A673 (cell line): ENCODE measurements around the gene RAB28.

Experiments
- EZH2 ChIP-seq: fragments of 200-600 bp; sonication (generic); IDR thresholded peaks from 2 replicates; pipeline ENCODE4 v1.6.1; 2017; ENCODE audit warnings: borderline replicate concordance, low read depth, mild to moderate bottlenecking, mixed read lengths, antibody characterized with exemption, low read length; ENCODE audit not compliant: poor library complexity, severe bottlenecking
- TF ChIP-seq, protein P1 (sequence below): fragments of 300-800, 200-600 bp; sonication (generic); conservative IDR thresholded peaks from 2 replicates; pipeline ENCODE4 v1.5.1; 2017; ENCODE audit warnings: low read depth, mild to moderate bottlenecking, antibody characterized with exemption, low read length, moderate library complexity, mixed read lengths

DNA sequence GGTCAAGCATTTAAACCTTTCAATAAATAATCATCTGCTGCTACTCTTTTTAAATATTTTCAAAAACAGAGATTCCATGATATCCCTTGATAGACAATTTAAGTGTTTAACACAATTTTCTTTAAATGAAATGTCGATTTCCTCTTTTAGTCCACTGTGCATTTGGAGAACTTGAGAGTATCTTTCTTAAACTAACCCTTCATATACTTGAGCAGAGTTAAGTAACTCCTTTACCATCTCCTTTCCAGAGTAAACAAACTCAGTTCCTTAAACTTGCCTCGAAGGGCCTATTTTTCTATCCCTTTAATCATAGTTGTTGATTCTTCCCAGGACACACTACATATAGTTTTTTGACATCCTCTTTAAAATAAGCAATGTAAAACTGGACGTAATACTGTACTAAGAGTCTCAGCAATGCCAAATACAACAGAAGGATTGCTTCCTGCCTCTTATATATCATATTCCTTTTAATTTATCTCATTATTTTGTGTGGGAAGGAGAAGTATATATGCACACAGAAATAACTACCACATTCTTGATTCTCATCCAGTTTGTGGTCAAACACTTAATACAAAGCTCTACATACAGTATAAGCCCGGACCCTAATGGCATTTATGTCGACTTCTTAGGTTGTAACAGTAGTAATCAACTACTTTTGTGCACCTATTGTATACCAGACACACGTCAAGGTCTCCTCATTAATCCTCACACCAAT, 22.8 kb downstream of the RAB28 start:
- TF ChIP-seq, protein P1, sequence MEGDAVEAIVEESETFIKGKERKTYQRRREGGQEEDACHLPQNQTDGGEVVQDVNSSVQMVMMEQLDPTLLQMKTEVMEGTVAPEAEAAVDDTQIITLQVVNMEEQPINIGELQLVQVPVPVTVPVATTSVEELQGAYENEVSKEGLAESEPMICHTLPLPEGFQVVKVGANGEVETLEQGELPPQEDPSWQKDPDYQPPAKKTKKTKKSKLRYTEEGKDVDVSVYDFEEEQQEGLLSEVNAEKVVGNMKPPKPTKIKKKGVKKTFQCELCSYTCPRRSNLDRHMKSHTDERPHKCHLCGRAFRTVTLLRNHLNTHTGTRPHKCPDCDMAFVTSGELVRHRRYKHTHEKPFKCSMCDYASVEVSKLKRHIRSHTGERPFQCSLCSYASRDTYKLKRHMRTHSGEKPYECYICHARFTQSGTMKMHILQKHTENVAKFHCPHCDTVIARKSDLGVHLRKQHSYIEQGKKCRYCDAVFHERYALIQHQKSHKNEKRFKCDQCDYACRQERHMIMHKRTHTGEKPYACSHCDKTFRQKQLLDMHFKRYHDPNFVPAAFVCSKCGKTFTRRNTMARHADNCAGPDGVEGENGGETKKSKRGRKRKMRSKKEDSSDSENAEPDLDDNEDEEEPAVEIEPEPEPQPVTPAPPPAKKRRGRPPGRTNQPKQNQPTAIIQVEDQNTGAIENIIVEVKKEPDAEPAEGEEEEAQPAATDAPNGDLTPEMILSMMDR, result no peak
- TF ChIP-seq EZH2, result no peak
